HUES6 (cell line): ENCODE data around the gene COLEC12.
"Not testable (repeated sequence)": the region's sequence is repeated elsewhere in the genome, so short reads cannot be mapped to it uniquely, and the experiment has no call there.

Source experiments
- H3K27ac ChIP-seq: 2 replicates; pipeline ENCODE4 v1.7.0; 2013; ENCODE audit warnings: low read depth, mild to moderate bottlenecking, low read length, inconsistent platforms
- H3K27me3 ChIP-seq: 2 replicates; pipeline ENCODE4 v1.6.1; 2013; ENCODE audit warnings: low read length; ENCODE audit not compliant: control insufficient read depth, insufficient read depth
- H3K36me3 ChIP-seq: 2 replicates; pipeline ENCODE4 v1.6.1; 2013; ENCODE audit warnings: low read length; ENCODE audit not compliant: control insufficient read depth, insufficient read depth
- H3K4me1 ChIP-seq: 2 replicates; pipeline ENCODE4 v1.6.1; 2013; ENCODE audit warnings: low read length; ENCODE audit not compliant: control insufficient read depth, insufficient read depth
- H3K4me3 ChIP-seq: 2 replicates; pipeline ENCODE4 v1.5.1; 2013; ENCODE audit warnings: low read depth, low read length
- H3K9ac ChIP-seq: one replicate; pipeline ENCODE4 v1.6.1; 2013; ENCODE audit warnings: mild to moderate bottlenecking, low read length
- H3K9me3 ChIP-seq: 2 replicates; pipeline ENCODE4 v1.6.1; 2013; ENCODE audit warnings: low read depth, low read length; ENCODE audit not compliant: control insufficient read depth, insufficient read depth

Gene COLEC12

DNA sequence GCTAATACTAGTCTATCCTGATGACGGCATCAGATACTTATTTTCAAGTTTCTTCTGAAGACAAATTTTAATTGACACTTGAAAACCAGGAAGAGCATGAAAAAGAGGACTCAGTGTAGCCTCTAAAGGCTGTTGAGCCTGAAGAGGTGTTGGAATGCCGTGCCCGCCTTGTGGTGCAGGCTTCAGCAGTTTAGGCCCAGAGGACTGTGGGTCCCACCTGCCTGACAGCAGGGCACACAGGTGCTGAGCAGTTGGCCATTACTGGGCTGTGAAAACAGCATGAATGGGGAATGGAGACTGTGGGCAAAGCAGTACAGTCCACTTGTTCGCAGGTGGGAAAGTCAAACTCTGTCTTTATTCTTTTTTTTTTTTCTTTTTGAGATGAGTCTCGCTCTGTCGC is 182.9 kb downstream of the COLEC12 start:
- H3K4me1 ChIP-seq = no peaks in the 10 kb centered on the region
- H3K4me3 ChIP-seq = no peak overlapping the region
- no peaks in the 10 kb centered on the region for H3K36me3 ChIP-seq
- H3K27ac ChIP-seq = no peak overlapping the region
- no peaks in the 10 kb centered on the region for H3K27me3 ChIP-seq
- H3K9me3 ChIP-seq = no peaks in the 10 kb centered on the region
- no peak overlapping the region for H3K9ac ChIP-seq

DNA sequence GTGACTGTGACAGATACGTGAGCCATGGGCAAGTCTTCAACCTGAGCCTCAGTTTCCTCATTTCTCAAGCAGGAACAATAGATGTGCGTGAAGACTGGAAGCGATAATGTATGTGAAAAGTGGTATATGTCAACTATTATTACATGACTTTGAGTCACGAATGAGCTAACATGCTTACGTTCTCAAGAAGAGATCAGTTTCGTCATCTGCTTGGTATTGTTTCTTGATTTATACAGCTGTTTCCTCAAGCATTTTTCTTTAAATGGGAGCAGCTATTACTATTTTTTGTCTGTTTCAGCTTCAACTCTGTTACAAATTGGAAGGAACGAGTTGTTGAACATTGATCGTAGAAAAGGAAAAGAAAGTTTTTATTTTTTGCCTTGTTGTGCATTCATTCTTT is 184.1 kb downstream of the COLEC12 start:
- Histone ChIP-seq H3K9ac (no peak overlapping the region), H3K4me3 (no peak overlapping the region), H3K27me3 (no peaks in the 10 kb centered on the region), H3K27ac (no peak overlapping the region), H3K4me1 (no peaks in the 10 kb centered on the region), H3K9me3 (no peaks in the 10 kb centered on the region), H3K36me3 (no peaks in the 10 kb centered on the region)

DNA sequence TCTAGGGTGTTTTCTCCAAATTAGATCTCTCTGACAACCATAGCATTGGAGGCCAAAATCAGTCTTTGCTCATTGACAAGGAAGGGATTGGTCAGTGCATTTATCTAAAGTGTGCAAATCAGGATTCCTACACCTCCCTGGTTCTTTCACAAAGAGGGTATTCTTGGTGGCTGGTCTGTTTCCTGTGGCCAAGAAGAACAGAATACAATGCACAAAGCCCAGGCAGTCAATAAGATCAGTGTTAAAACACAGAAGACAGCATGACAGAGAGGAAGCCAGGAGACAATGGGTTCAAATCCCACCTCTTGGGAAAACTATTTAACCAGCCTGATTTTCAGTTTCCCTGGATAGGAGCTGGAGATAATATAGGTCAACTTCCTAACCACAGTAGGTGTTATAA is 186.6 kb downstream of the COLEC12 start:
- Histone ChIP-seq H3K9me3 (no peaks in the 10 kb centered on the region), H3K4me3 (no peak overlapping the region), H3K36me3 (no peaks in the 10 kb centered on the region), H3K27me3 (no peaks in the 10 kb centered on the region), H3K4me1 (no peaks in the 10 kb centered on the region), H3K9ac (no peak overlapping the region), H3K27ac (no peak overlapping the region)

DNA sequence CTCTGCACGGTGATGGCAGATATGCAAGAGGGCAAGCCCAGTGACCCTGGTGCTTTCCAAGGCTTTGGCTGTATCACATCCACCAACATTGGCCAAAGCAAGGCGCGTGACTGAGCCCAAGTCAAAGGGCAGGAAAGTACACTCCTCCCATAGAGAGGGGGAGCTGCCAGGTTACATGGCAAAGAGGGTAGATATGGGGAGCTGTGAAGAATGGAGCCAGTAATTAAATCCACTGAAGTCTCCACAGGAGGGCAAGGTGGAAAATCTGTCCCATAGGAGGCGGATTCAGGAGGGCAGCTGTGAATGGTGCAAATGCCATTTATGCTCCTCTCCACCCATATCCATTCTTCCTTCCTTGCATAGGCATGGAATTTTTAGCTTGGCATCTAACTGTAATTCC is 188.1 kb downstream of the COLEC12 start:
- Histone ChIP-seq H3K9me3 (no peaks in the 10 kb centered on the region), H3K36me3 (no peaks in the 10 kb centered on the region), H3K27ac (no peak overlapping the region), H3K9ac (no peak overlapping the region), H3K27me3 (no peaks in the 10 kb centered on the region), H3K4me1 (no peaks in the 10 kb centered on the region), H3K4me3 (no peak overlapping the region)

DNA sequence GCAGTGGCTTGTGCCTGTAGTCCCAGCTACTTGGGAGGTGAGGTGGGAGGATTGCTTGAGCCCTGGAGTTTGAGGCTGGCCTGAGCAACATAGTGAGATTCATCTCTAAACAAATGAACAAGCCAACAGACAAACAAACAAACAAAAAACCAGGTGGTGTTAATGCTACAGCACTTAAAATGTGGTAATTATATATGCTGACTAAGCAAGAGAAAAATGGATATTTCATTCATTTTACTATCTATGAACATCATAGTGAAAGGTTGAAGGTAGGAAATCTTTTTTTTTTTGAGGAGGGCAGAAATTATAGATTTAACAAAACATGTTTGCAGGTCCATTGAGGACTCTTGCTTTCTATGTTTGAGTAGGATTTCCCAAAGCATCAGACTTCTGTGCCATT is 190.5 kb downstream of the COLEC12 start:
- no peak overlapping the region for H3K27ac ChIP-seq
- no peaks in the 10 kb centered on the region for H3K9me3 ChIP-seq
- no peak overlapping the region for H3K4me3 ChIP-seq
- H3K4me1 ChIP-seq = peaks cover 10% of the 10 kb centered on the region
- no peak overlapping the region for H3K9ac ChIP-seq
- no peaks in the 10 kb centered on the region for H3K27me3 ChIP-seq
- no peaks in the 10 kb centered on the region for H3K36me3 ChIP-seq

DNA sequence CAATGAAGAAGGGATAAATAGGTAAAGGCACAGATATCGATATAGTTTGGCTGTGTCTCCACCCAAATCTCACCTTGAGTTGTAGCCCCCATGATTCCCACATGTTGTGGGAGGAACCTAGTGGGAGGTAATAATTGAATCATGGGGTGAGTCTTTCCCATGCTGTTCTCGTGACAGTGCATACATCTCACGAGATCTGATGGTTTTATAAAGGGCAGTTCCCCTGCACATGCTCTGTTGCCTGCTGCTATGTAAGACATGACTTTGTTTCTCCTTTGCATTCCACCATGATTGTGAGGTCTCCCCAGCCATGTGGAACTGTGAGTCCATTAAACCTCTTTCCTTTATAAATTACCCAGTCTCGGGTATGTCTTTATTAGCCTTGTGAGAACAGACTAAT is 192.4 kb downstream of the COLEC12 start:
- not testable (repeated sequence) for H3K36me3 ChIP-seq, H3K27ac ChIP-seq, H3K9ac ChIP-seq, H3K9me3 ChIP-seq, H3K4me3 ChIP-seq, H3K27me3 ChIP-seq
- peaks cover 21% of the 10 kb centered on the region for H3K4me1 ChIP-seq

DNA sequence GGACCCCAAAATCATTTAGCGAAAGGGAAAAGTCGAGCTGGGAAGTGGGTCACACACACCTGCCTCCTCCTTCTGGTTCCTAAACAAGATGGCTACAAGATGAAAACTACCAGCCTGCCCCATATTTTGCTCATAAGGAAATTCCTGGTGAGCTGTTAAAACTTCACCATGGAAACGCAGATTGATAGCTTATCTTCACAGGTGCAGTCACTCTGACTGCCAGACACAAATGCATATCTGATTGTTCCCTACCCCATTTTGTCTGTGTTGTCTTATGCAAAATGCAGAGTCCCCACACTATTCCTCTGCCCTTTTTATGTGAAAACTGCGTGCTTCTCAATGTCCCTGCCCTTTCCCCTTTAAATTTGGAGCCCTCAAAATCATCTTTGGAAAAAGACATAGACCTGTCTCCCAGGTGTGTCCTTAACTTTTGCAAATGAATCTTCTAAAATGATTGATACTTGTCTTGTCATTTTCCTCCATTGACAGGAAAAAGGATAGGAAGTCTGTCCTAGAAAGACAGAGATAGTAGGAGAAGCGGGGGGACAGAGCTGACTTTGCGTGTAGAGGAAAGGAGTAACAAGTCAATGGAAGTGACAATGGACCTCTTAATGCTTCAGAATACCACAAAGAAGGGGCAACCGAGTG is 193.8 kb downstream of the COLEC12 start:
- Histone ChIP-seq H3K27ac (no peak overlapping the region), H3K36me3 (no peaks in the 10 kb centered on the region), H3K4me3 (no peak overlapping the region), H3K27me3 (no peaks in the 10 kb centered on the region), H3K4me1 (peaks cover 21% of the 10 kb centered on the region), H3K9ac (no peak overlapping the region), H3K9me3 (no peaks in the 10 kb centered on the region)

DNA sequence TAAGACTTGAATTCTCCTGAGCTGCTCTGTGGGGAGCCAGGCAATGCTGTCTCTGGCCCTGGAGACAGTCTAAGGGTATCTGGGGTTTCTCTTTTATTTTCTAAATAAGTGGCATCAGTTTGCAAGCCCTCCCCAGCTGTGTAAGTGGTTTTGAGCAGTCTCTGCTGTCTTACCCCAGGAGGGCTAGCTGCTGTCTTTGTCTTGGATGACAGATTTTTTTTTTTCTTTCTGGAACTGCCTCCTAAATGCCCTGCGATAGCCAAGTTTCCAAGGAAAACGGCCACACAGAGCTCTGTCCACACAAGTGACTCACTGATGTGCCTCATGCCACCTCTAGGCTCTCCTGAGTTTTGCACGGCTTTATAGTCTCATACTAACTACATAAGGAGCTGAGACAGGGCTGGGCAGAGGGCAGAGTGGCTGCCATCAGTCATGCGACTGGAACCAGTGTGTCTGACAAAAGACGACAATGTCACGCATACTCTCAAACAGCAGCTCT is 195.4 kb downstream of the COLEC12 start:
- Histone ChIP-seq H3K4me1 (peaks cover 21% of the 10 kb centered on the region), H3K9ac (no peak overlapping the region), H3K9me3 (no peaks in the 10 kb centered on the region), H3K27ac (no peak overlapping the region), H3K4me3 (no peak overlapping the region), H3K27me3 (no peaks in the 10 kb centered on the region), H3K36me3 (no peaks in the 10 kb centered on the region)

DNA sequence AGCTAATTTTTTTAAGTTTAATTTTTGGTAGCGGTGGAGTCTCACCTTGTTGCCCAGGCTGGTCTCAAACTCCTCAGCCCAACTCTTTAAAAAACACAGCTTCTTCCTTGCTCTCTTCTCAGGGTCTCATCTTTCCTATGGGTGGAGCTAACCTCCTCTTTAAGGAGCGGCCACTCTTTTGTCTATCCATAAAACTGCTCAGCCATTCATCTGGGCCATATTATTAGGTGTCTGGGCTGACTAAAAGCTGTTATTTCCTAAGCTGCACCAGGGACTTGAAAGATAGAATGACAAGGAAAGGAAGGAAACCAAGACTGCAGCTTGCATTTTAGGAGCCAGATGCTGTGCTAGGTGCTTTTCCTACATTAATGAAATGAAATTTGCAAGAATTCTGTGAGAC is 196.9 kb downstream of the COLEC12 start:
- Histone ChIP-seq H3K27ac (no peak overlapping the region), H3K4me3 (no peak overlapping the region), H3K9ac (no peak overlapping the region), H3K9me3 (no peaks in the 10 kb centered on the region), H3K36me3 (no peaks in the 10 kb centered on the region), H3K27me3 (no peaks in the 10 kb centered on the region), H3K4me1 (peaks cover 21% of the 10 kb centered on the region)

DNA sequence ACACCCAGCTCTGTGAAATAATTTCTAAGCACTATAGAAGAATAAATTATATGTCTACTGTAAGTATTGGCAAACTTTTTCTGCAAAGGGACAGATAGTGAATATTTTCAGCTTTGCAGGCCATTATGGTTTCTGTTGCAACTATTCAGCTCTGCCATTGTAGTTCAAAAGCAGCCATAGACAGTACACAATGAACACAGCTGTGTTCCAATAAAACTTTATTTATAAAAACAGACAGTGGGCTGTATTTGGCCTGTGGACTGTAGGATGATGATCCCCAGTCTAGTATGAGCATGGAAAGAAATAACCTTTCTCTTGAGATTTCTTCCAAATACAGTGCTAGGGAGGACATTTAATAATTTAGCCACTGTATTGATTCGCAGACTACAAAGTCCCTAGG is 197.5 kb downstream of the COLEC12 start:
- Histone ChIP-seq H3K36me3 (no peaks in the 10 kb centered on the region), H3K4me1 (peaks cover 21% of the 10 kb centered on the region), H3K27ac (no peak overlapping the region), H3K9me3 (no peaks in the 10 kb centered on the region), H3K4me3 (no peak overlapping the region), H3K9ac (no peak overlapping the region), H3K27me3 (no peaks in the 10 kb centered on the region)

DNA sequence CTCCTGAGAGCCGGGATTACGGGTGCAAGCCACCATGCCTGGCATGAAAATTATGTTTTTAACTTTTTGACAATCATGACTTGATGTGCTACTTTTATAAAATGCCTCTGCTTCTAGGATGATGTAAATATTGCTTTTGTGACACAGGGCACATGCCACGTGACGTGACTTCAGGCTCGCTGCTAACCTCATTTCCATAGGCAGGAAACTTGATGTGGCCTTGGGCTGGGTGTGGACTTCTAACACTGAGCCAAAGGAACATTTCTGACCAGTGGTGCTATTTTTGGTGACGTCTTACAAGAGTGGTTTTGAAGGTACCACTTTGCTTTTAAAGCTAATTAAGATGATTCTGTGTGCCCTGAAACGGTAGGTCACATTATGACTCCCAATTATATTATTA is 198.4 kb downstream of the COLEC12 start:
- Histone ChIP-seq H3K4me3 (no peak overlapping the region), H3K9ac (no peak overlapping the region), H3K9me3 (no peaks in the 10 kb centered on the region), H3K27me3 (no peaks in the 10 kb centered on the region), H3K27ac (no peak overlapping the region), H3K4me1 (peaks cover 21% of the 10 kb centered on the region), H3K36me3 (no peaks in the 10 kb centered on the region)

DNA sequence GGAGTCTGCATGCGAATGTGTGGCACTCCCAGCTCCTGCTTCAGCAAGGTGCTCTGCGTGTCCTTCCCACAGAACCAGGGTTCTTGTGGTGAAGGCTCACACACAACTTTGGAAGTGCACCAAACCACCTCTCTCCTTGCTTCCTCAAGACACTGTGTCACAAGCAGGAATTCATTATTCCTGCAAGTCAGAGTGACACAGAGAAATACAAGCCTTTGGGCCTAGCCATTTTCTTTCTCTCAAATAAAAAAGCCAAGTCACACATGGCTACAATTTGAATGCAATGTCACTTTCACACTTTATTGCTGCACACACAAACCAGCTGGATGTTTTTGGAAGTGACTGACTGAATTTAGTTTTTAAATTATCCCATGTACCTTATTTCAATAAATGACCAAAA is 202.6 kb downstream of the COLEC12 start:
- H3K9me3 ChIP-seq = no peaks in the 10 kb centered on the region
- no peak overlapping the region for H3K27ac ChIP-seq
- no peaks in the 10 kb centered on the region for H3K4me1 ChIP-seq
- no peak overlapping the region for H3K4me3 ChIP-seq
- H3K27me3 ChIP-seq = no peaks in the 10 kb centered on the region
- no peaks in the 10 kb centered on the region for H3K36me3 ChIP-seq
- H3K9ac ChIP-seq = no peak overlapping the region
